Testis (tissue), 3 donors: ENCODE measurements around the gene DISC1. TPM values are rescaled to one million over a fixed set of nuclear protein-coding genes. Genes with fewer than 3 reads are reported as not detected.

Experiments
- DNase-seq: peaks from one replicate; pipeline ENCODE4 v3.0.0-alpha.2; 2019
- H3K27ac ChIP-seq, 2 donors: fragments of 200-600 bp; sonication (generic); one replicate each; pipeline ENCODE4 v1.5.1; 2019
- H3K27me3 ChIP-seq: fragments of 200-600 bp; sonication (generic); one replicate; pipeline ENCODE4 v1.5.1; 2019
- H3K36me3 ChIP-seq: fragments of 200-600 bp; sonication (generic); one replicate; pipeline ENCODE4 v1.5.1; 2017; ENCODE audit warnings: low read depth; ENCODE audit errors: missing control alignments
- H3K4me1 ChIP-seq: fragments of 200-600 bp; sonication (generic); one replicate; pipeline ENCODE4 v1.5.1; 2019
- H3K4me3 ChIP-seq, 2 donors: fragments of 200-600 bp; sonication (generic); one replicate each; pipeline ENCODE4 v1.5.1; 2017 to 2019
- H3K9me3 ChIP-seq: fragments of 200-600 bp; sonication (generic); one replicate; pipeline ENCODE4 v1.5.1; 2017
- POLR2A ChIP-seq: fragments of 450-650 bp; IDR thresholded peaks from one replicate; pipeline ENCODE4 v1.6.1; 2017; ENCODE audit warnings: antibody characterized with exemption, mild to moderate bottlenecking, moderate library complexity
- WGBS, 2 donors: methylation state at CpG; one replicate each; pipeline ENCODE4 v1.1.5; 2018; 5-methylcytosine and 5-hydroxymethylcytosine counted together
- intact Hi-C: fragments of 100-400 bp; cut with DNase I; formaldehyde crosslinking; loops from one replicate; pipeline ENCODE4 v1.15.1; 2023; ENCODE audit warnings: low total_unique reads
- polyA plus RNA-seq: library from polyadenylated mRNA; stranded (reverse); fragments of 350-450 nt; fragmentation: Illumina TruSeq; extraction: RNeasy Lipid Tissue Mini Kit (QIAGEN cat#74804); gene quantifications from one replicate; pipeline ENCODE4 v1.2.3, GENCODE V29; 2014; ENCODE audit warnings: low read depth, low replicate concordance; ENCODE audit not compliant: insufficient read depth
- total RNA-seq, 2 donors: library from RNA; depleted of rRNA; stranded (reverse); fragments of >200 nt; gene quantifications; one replicate each; pipeline ENCODE4 v1.2.3, GENCODE V29; 2016
- TF ChIP-seq, protein P1 (sequence below), 3 experiments: fragments of 450-650 bp in 2 of 3; fragments of 200-600 bp in 1 of 3; sonication (generic) in 1 of 3; IDR thresholded peaks; one replicate each; pipeline ENCODE4 v1.5.1; 2016 to 2019; ENCODE audit warnings: antibody characterized with exemption in 3 of 3, mild to moderate bottlenecking in 2 of 3, moderate library complexity in 1 of 3

DISC1 gene
- total and polyA plus RNA-seq, 3 donors from 2014 or later: 1.8 to 6.8 (median 5.7) TPM

DNA sequence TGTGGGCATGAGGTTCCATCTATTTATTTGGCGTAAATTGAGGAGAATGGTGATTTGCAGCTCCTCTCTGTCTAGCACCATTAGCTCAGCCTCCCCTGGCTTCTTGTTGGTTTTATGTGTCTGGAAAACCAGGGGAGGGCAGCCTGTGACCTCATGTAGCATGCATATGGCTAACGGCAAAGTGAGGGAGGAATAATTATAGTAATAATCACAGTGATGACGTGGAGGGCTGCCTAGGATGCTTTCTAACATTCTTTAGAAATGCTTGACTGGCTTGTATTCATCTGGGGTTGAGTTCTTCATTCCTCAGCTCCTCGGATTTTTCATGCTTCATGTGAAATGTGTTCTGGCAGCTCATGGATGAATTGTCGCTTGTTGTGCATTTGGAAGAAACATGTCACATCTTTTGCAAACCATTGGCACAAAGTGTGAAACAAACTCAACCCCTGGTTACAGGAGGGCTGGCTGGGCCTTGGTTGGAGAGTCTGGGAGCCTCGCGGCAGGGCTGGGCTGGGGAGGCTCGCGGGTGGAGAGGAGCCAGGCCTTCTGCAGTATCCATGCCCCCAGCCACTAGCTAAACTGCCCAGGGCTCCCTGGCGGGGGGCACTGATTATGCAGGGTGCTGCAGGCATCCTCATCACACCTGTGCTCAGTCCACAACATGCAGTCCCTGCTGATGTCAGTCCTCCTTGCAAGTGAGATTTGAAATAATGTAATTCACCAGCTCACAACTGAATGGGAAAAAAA is 149.6 kb downstream of the DISC1 start:
- Histone ChIP-seq H3K27me3 (no peaks in the 10 kb centered on the region), H3K27ac (no peak overlapping the region), H3K36me3 (no peaks in the 10 kb centered on the region), H3K4me1 (no peaks in the 10 kb centered on the region), H3K9me3 (no peaks in the 10 kb centered on the region), H3K4me3 (no peak overlapping the region)
- intact Hi-C loops: no loop called here
- 65 to 88% methylated on average over 10 of the region's 10 CpGs for WGBS, 2 donors
- no peak for DNase-seq
- TF ChIP-seq POLR2A: no peak
- TF ChIP-seq, protein P1, sequence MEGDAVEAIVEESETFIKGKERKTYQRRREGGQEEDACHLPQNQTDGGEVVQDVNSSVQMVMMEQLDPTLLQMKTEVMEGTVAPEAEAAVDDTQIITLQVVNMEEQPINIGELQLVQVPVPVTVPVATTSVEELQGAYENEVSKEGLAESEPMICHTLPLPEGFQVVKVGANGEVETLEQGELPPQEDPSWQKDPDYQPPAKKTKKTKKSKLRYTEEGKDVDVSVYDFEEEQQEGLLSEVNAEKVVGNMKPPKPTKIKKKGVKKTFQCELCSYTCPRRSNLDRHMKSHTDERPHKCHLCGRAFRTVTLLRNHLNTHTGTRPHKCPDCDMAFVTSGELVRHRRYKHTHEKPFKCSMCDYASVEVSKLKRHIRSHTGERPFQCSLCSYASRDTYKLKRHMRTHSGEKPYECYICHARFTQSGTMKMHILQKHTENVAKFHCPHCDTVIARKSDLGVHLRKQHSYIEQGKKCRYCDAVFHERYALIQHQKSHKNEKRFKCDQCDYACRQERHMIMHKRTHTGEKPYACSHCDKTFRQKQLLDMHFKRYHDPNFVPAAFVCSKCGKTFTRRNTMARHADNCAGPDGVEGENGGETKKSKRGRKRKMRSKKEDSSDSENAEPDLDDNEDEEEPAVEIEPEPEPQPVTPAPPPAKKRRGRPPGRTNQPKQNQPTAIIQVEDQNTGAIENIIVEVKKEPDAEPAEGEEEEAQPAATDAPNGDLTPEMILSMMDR (IDR thresholded peaks at IDR 0.05): no peak

- Histone ChIP-seq H3K27me3 (no peaks in the 10 kb centered on the region), H3K4me1 (no peaks in the 10 kb centered on the region), H3K36me3 (no peaks in the 10 kb centered on the region), H3K9me3 (no peaks in the 10 kb centered on the region), H3K4me3 (no peak overlapping the region), H3K27ac (no peak overlapping the region)
- TF ChIP-seq POLR2A: no peak
- TF ChIP-seq, protein P1 (IDR thresholded peaks at IDR 0.05): no peak
- intact Hi-C loops: no loop called here
- no peak for DNase-seq
- WGBS, 2 donors: 75 to 77% methylated on average over 5 of the region's 5 CpGs
These were observed 150.1 kb downstream of the DISC1 start for GRCh38 chr1:231776757-231777062.

GRCh38 chr1:231778009-231778719 is 151.6 kb downstream of the DISC1 start:
- H3K36me3 ChIP-seq: no peaks in the 10 kb centered on the region
- no peaks in the 10 kb centered on the region for H3K9me3 ChIP-seq
- no peak overlapping the region for H3K4me3 ChIP-seq
- 67% methylated on average over 9 of the region's 9 CpGs for WGBS, 2 donors
- TF ChIP-seq, protein P1 (IDR thresholded peaks at IDR 0.05): no peak
- no peak for TF ChIP-seq POLR2A
- no peaks in the 10 kb centered on the region for H3K4me1 ChIP-seq
- intact Hi-C loops: no loop called here
- DNase-seq: no peak
- H3K27me3 ChIP-seq: no peaks in the 10 kb centered on the region
- H3K27ac ChIP-seq: no peak overlapping the region

GRCh38 chr1:231779081-231779480 is 152.5 kb downstream of the DISC1 start:
- H3K27ac ChIP-seq: no peak overlapping the region

More at GRCh38 chr1:231779081-231779480, 152.5 kb downstream of the DISC1 start:
- 85 to 94% methylated on average over 3 of the region's 3 CpGs for WGBS, 2 donors
- no peaks in the 10 kb centered on the region for H3K36me3 ChIP-seq
- no peaks in the 10 kb centered on the region for H3K27me3 ChIP-seq
- intact Hi-C loops: no loop called here
- TF ChIP-seq POLR2A: no peak
- TF ChIP-seq, protein P1 (IDR thresholded peaks at IDR 0.05): no peak
- no peak overlapping the region for H3K4me3 ChIP-seq
- DNase-seq: no peak
- no peaks in the 10 kb centered on the region for H3K4me1 ChIP-seq
- H3K9me3 ChIP-seq: no peaks in the 10 kb centered on the region
